T-helper 2 cell treated with Interferon-gamma antibody and Interleukin-4, amounts not matched to agents 5 μg/mL and 100 μg/mL, for 36 hours (primary cell): ENCODE measurements around the gene RNF103.

ENCODE experiments used
- DNase-seq: peaks from one replicate; pipeline ENCODE4 v3.0.0; 2021; ENCODE audit warnings: low spot score
- H3K27ac Mint-ChIP-seq: one replicate; pipeline ENCODE4 v1.8.0; 2021; ENCODE audit warnings: mild to moderate bottlenecking, mixed read lengths
- H3K27me3 Mint-ChIP-seq: one replicate; pipeline ENCODE4 v1.8.0; 2021; ENCODE audit warnings: low read depth, mixed read lengths
- H3K36me3 Mint-ChIP-seq: one replicate; pipeline ENCODE4 v1.8.0; 2021; ENCODE audit warnings: low read depth, mixed read lengths
- H3K4me1 Mint-ChIP-seq: one replicate; pipeline ENCODE4 v1.8.0; 2021; ENCODE audit warnings: low read depth, mixed read lengths
- H3K4me3 Mint-ChIP-seq: one replicate; pipeline ENCODE4 v1.8.0; 2022; ENCODE audit warnings: mild to moderate bottlenecking, moderate library complexity, mixed read lengths
- H3K9me3 Mint-ChIP-seq: one replicate; pipeline ENCODE4 v1.8.0; 2021; ENCODE audit warnings: mixed read lengths

Gene RNF103

DNA sequence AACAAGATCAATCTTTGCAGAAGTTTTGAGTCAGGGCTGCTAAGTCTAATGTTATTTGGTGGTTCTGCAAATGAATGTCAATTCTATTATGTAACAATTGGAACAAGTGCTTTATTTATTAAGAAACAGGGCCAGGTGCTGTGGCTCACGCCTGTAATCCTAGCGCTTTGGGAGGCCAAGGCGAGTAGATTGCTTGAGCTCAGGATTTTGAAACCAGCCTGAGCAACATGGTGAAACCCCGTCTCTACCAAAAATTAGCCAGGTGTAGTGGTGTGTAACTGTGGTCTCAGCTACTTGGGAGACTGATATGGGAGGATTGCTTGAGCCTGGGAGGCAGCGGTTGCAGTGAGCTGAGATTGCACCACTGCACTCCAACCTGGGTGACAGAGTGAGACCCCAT lies 13.2 kb upstream of the RNF103 start:
- H3K36me3 Mint-ChIP-seq = no peaks in the 10 kb centered on the region
- no peaks in the 10 kb centered on the region for H3K4me1 Mint-ChIP-seq
- no peak overlapping the region for H3K4me3 Mint-ChIP-seq
- H3K9me3 Mint-ChIP-seq = peaks cover 8% of the 10 kb centered on the region
- no peak overlapping the region for H3K27ac Mint-ChIP-seq
- peaks cover 10% of the 10 kb centered on the region for H3K27me3 Mint-ChIP-seq
- DNase-seq = no peak

DNA sequence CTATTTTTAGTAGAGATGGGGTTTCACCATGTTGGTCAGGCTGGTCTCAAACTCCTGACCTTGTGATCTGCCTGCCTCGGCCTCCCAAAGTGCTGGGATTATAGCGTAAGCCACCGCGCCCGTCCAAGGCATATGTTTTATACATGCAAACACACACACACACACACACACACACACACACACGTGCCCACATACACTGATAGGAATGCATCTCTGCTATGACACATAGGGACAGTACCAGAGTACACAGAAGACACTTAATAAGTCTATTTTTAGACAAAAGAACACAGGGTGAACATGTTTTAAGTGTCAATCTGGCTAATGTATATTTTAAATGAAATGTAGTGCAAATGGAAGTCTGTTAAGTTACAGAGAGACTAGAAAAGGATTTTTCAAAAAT lies 10.7 kb upstream of the RNF103 start:
- no peaks in the 10 kb centered on the region for H3K4me1 Mint-ChIP-seq
- H3K9me3 Mint-ChIP-seq = peaks cover 5% of the 10 kb centered on the region
- no peak overlapping the region for H3K27ac Mint-ChIP-seq
- DNase-seq = no peak
- H3K36me3 Mint-ChIP-seq = no peaks in the 10 kb centered on the region
- no peak overlapping the region for H3K4me3 Mint-ChIP-seq
- H3K27me3 Mint-ChIP-seq = peaks cover 7% of the 10 kb centered on the region

DNA sequence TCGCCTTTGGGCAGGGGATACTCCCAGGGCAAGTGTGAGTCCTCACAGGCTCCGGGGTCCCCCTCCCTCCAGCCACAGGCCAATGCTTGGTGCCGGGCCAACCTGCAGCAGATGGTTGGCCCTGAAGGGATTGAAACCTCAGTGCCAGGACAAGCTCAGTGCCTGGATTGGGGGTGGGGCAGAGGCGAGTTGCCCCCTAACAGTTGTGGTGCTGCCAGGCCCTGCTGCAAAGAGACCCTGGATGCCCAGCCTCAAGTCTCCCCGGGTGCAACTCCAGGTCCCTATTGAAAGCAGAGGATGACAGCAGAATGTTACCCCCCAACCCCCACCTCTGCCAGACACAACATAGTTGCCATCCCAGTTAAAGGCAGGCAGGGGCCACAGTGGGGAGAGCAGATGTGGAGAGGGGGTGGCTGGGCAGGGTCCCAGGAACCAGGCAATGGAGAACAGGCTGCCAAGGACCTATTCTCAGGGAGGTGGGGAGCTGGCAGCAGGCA lies 9.5 kb upstream of the RNF103 start:
- Mint-ChIP-seq H3K4me1 (no peaks in the 10 kb centered on the region), H3K36me3 (no peaks in the 10 kb centered on the region), H3K9me3 (no peaks in the 10 kb centered on the region), H3K4me3 (no peak overlapping the region), H3K27me3 (peaks cover 13% of the 10 kb centered on the region), H3K27ac (no peak overlapping the region)
- DNase-seq = no peak

DNA sequence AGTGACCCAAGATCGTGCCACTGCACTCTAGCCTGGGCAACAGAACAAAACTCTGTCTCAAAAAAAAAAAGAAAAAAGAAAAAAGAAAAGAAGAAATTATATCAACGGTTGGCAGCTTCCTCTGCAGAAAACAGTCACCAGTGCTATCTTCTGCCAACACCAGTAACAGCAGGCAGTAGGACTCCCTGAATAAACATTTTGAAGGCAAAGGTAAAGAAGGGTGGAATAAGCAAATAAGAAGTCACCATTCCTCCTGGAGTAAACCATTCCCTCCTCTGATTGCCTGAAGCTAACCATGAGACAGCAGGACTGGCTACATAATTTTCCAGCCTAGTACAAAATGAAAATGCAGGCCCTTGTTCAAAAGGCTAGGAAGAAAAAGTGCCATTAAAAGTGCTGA lies 9.0 kb upstream of the RNF103 start:
- H3K27me3 Mint-ChIP-seq = peaks cover 16% of the 10 kb centered on the region
- no peak overlapping the region for H3K27ac Mint-ChIP-seq
- no peaks in the 10 kb centered on the region for H3K4me1 Mint-ChIP-seq
- H3K9me3 Mint-ChIP-seq = no peaks in the 10 kb centered on the region
- no peak overlapping the region for H3K4me3 Mint-ChIP-seq
- no peaks in the 10 kb centered on the region for H3K36me3 Mint-ChIP-seq
- no peak for DNase-seq

DNA sequence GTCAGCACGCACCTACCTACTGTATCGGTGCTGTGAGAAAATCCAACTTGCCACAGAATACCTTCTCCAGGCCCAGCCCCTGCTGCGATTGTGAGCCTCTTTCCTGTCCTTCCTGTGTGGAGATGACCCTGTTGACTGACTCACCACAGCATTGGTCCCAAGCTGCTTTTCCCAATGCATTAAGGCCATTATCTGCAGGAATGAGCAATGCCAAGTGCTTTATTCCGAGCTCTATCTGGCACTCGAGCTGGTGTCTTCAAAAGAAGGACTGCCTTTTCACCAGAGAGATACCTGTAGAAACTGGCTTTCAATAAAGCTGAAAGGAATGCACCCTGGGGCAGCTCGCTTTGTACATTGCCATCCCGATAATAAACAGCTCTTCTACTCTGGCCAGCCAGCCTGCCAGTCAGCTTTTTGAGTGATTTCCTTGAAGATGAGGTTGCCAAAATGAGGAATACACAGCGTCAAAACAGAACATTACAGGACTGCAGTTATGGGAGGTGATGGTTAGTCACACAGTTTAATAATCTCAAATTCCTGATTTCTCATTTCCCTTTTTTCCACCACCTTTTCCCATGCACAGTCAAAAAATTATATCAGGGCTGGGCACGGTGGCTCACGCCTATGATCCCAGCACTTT lies 8.3 kb upstream of the RNF103 start:
- Mint-ChIP-seq H3K4me3 (no peak overlapping the region), H3K9me3 (no peaks in the 10 kb centered on the region), H3K4me1 (no peaks in the 10 kb centered on the region), H3K27ac (no peak overlapping the region), H3K36me3 (no peaks in the 10 kb centered on the region), H3K27me3 (peaks cover 22% of the 10 kb centered on the region)
- no peak for DNase-seq

DNA sequence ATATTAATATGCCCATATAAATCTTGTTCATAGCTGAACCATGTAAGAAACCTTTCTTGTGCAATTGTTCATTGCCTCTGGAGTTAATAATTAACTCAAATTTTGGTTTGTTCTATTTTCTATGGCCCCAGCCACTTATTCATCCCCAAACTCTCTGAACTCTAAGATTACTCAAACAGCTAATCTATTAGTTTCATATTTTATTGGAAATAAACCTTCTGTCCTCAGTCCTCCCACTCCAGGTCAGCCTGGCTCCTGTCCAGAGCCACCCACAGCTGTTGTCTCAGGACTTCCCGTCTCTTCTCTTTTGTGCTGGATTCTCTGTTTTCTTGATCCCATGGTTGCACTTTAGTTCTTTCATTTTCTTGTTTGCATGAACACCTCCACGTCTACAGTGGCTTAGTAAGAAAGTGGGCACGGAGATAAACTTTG lies 4.4 kb upstream of the RNF103 start:
- Mint-ChIP-seq H3K4me1 (peaks cover 2% of the 10 kb centered on the region), H3K36me3 (no peaks in the 10 kb centered on the region), H3K4me3 (no peak overlapping the region), H3K9me3 (no peaks in the 10 kb centered on the region), H3K27me3 (peaks cover 29% of the 10 kb centered on the region), H3K27ac (no peak overlapping the region)
- no peak for DNase-seq

DNA sequence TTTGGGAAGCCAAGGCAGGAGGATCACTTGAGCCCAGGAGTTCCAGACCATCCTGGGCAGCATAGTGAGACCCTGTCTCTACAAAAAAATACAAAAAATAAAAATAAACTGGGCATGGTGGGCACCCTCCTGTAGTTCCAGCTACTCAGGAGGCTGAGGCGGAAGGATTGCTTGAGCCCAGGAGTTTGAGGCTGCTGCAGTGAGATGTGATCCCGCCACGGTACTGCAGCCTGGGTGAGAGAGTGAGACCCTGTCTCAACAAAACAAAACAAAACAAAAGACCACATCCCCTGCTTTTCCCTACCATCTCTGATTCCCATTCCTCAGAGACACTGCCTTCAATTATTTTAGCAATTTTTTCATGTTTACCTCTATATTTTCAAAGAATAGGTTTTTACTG lies 3.9 kb upstream of the RNF103 start:
- Mint-ChIP-seq H3K4me1 (peaks cover 2% of the 10 kb centered on the region), H3K27me3 (peaks cover 29% of the 10 kb centered on the region), H3K9me3 (no peaks in the 10 kb centered on the region), H3K27ac (no peak overlapping the region), H3K4me3 (no peak overlapping the region), H3K36me3 (no peaks in the 10 kb centered on the region)
- no peak for DNase-seq

DNA sequence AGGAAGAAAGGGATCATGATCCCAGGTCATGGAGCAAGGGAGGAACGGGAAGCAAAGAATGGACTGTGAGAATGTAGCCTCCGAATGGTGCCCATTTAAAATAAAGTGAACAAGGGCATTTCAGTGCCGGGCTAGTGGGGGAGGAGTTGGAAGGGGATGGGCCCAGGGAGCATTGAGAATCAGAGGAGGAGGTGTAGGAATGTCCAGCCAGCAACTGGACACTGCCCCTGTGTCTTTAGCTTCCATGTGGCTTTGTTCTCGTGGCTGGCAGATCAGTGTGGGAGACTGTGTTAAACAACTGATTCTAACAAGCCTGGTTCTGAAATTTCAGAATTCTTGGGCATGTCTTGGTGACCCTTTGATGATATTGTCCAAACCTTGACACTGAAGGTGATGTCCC lies 1.4 kb upstream of the RNF103 start:
- Mint-ChIP-seq H3K9me3 (no peaks in the 10 kb centered on the region), H3K4me3 (no peak overlapping the region), H3K27ac (peak overlapping the region; percentile 7), H3K4me1 (peaks cover 17% of the 10 kb centered on the region), H3K36me3 (peaks cover 3% of the 10 kb centered on the region), H3K27me3 (peaks cover 28% of the 10 kb centered on the region)
- DNase-seq = no peak

DNA sequence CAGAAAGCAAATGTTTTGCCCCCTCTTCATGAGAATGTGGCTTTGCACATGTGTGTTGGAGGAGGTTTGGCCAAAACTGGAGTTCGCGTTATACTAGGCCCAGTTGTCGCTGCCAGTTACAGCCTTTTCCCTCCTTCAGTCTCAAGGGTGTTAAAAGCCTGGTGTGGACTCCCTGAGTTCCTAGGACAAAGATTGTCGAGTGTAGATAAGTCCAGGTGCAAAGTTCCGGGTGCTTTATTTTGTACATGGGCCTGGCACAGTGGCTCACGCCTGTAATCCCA lies 542 bp upstream of the RNF103 start:
- Mint-ChIP-seq H3K9me3 (no peaks in the 10 kb centered on the region), H3K27ac (peak overlapping the region; percentile 80), H3K36me3 (peaks cover 10% of the 10 kb centered on the region), H3K4me1 (peaks cover 19% of the 10 kb centered on the region), H3K27me3 (peaks cover 25% of the 10 kb centered on the region), H3K4me3 (peak overlapping the region; percentile 71)
- DNase-seq = no peak

DNA sequence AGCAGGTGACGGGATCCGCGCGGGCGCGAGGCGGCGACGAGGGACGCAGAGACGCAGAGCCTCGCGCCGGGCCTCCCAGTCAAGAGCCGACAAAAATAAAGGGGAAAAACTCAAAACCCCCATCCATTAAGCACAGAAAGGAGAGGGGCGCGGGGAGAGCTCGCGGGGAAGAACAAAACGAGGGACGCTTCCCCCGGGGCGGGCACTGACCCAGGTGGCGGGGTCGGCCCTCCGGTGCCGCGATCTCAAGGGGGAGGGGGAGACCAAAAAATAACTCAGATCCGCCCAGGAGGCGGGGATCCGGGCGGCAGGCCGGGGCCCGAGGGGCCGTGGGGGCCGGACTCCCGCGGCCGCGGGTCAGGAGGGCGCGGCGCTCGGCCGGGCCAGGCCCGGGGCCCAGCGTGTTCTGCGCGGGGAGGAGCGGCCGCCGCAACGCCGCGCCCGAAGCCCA lies 597 bp downstream of the RNF103 start:
- H3K36me3 Mint-ChIP-seq = peaks cover 21% of the 10 kb centered on the region
- H3K4me1 Mint-ChIP-seq = peaks cover 23% of the 10 kb centered on the region
- peak overlapping the region; percentile 94 for H3K4me3 Mint-ChIP-seq
- peak overlapping the region; percentile 99 for H3K27ac Mint-ChIP-seq
- peak; percentile 57 for DNase-seq
- peaks cover 15% of the 10 kb centered on the region for H3K27me3 Mint-ChIP-seq
- H3K9me3 Mint-ChIP-seq = no peaks in the 10 kb centered on the region

DNA sequence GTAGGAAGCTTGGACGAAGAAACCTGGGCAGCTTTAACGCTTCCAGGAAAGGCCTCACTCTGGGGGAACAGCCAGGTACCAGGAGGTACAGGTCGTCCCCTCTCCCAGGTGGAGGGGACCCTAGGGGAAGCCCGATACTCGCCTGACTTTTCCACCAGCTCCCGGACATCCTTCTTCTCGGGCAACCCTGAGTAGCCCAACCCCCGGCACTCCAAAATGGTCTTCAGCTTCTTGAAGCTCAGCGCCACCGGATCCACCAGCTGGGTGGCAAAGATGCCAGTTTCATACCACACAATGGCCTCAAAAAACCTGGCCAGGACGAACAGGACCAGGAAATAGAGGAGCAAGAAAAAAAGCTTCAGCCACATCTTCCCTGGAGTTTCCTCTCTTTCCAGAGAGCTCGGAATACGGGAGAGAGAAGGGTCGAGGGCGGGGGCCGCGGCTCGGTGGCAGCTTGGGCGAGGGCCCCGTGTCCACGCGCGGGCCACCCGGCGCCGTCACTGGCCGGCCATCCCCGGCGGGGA lies 1.1 kb downstream of the RNF103 start:
- Mint-ChIP-seq H3K4me3 (peak overlapping the region; percentile 94), H3K27ac (peak overlapping the region; percentile 99), H3K27me3 (peaks cover 12% of the 10 kb centered on the region), H3K9me3 (no peaks in the 10 kb centered on the region), H3K4me1 (peaks cover 25% of the 10 kb centered on the region), H3K36me3 (peaks cover 24% of the 10 kb centered on the region)
- peak; percentile 17 for DNase-seq

DNA sequence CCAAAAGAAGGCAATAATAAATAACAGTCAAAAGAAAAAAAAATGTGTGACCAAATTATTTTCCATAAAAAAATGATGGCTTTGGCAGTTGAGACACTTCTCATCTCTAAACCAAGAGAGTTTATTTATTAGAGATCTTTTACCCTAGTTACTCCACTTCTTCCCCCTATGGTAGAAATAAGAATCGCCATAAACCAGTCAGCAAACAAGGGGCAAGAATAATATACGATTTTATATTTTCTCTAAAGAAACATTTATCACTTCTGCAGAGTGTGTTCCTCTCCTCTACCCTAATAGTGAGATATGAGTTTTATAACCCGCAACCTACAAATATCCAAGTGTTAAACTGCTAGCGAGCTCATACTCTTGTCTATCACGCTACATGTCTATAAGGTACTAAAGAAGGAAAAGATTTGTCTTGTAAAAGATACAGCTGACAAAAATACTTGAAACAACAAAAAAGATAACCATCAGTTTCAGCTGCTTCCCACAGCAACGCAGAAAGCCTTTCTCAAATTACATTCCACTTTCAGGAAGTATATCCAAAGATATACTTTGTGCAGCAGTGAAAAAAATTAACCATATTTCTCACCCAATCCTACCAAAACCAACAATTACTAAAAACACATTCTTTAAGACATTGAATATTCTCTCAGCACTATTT lies 2.3 kb downstream of the RNF103 start:
- H3K4me3 Mint-ChIP-seq = peak overlapping the region; percentile 94
- peaks cover 33% of the 10 kb centered on the region for H3K36me3 Mint-ChIP-seq
- H3K27me3 Mint-ChIP-seq = peaks cover 7% of the 10 kb centered on the region
- peak overlapping the region; percentile 99 for H3K27ac Mint-ChIP-seq
- H3K9me3 Mint-ChIP-seq = no peaks in the 10 kb centered on the region
- H3K4me1 Mint-ChIP-seq = peaks cover 31% of the 10 kb centered on the region
- DNase-seq = no peak

DNA sequence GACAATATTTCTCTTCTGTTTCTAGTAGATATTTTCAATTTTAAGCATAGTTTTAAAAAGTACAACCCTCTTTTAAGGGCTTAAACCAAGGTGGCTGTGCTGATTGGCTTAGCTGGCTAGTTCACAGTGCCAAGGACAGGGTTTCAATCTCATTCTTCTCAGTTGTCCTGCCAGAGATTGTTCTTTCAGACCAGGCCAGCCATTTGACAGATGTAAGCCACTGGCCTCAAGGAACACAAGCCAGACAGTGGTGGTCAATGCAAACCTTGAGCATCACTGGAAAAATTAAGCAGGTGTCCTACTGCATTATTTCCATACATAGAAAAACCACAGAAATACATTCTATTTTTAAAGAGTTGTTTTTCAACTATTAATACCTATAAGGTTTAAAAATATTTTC lies 5.9 kb downstream of the RNF103 start:
- H3K4me1 Mint-ChIP-seq = peaks cover 31% of the 10 kb centered on the region
- H3K36me3 Mint-ChIP-seq = peaks cover 57% of the 10 kb centered on the region
- no peak overlapping the region for H3K27ac Mint-ChIP-seq
- H3K27me3 Mint-ChIP-seq = no peaks in the 10 kb centered on the region
- no peak for DNase-seq
- H3K9me3 Mint-ChIP-seq = no peaks in the 10 kb centered on the region
- H3K4me3 Mint-ChIP-seq = no peak overlapping the region

DNA sequence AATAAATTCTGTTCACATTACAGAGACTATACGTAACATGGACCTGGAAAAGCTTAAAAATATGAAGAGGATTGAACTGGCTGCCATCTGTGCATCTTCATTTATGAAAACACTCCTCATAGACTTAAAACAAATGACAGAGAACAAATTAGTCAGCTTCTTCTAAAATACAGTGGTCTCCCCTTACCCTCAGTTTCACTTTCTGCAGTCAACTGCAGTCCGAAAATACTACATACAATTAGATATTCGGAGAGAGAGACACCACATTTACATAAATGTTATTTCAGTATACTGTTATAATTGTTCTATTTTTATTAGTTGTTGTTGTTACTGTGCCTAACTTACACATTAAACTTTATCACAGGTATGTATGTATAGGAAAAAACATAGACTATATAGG lies 6.5 kb downstream of the RNF103 start:
- Mint-ChIP-seq H3K4me3 (no peak overlapping the region), H3K9me3 (no peaks in the 10 kb centered on the region), H3K27me3 (no peaks in the 10 kb centered on the region), H3K27ac (no peak overlapping the region), H3K36me3 (peaks cover 58% of the 10 kb centered on the region), H3K4me1 (peaks cover 31% of the 10 kb centered on the region)
- no peak for DNase-seq
